ENCODE measurements around the gene PLA2G4B.

PLA2G4B gene

DNA sequence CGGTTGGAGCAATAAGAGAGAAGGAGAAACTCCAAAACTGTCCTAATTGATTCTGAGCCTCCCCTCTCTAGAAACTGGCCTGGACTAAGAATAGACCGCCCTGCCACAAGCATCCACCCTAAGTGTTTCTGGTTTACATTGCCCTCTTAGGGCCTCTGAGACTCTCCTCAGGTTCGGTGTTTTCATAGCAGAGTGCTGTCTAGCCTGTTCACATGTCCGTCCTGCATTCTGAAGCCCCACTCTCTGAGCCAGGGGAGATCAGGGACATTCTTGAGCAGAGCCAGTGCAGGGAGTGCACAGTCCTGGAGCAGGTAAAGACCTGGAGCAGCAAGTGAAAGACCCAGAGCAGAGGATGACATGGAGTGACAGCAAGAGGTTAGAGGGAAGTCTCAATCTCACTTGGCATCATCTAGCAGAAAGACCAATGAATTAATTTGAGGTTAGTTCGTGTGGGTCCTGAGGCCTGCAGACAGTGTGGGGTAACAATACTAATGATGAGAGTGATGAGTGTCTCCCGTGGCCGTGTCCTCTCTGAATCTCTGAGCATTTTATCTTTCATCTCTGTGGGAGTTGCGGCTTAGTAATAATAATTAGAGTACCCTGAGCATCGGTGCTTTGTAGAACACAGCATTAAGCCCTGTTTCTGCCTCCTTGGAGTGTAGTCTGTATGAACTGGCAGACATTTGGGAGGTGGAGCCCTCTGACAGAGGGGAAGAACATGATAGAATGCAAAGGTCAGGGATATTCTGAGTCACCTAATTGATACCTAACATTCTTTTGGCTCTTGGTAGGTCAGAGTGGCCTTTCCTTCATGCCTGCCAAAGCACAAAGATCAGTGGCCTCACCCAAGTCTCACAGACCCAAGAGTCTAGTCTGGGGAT is 39.8 kb upstream of the PLA2G4B start:
- H3K9me3 ChIP-seq (ENCODE audit: control insufficient read depth in 2 of 2, low read length in 2 of 2): no peaks in the 10 kb centered on the region
- no peak overlapping the region for H3K9ac ChIP-seq (ENCODE audit: low read length in 2 of 2)
- H3K36me3 ChIP-seq (ENCODE audit: control insufficient read depth in 2 of 2, insufficient read depth in 2 of 2, low read length in 2 of 2): peaks cover 7 to 13% of the 10 kb centered on the region in 2 donors
- H3K4me3 ChIP-seq (ENCODE audit: low read length in 2 of 2): no peak overlapping the region
- H3K27ac ChIP-seq (ENCODE audit: low read length): no peak overlapping the region
- peaks cover 18% of the 10 kb centered on the region for H3K4me1 ChIP-seq (ENCODE audit: control insufficient read depth, insufficient read depth, low read length)
- no peaks in the 10 kb centered on the region for H3K27me3 ChIP-seq (ENCODE audit: control insufficient read depth in 1 of 2, insufficient read depth in 2 of 2, low read length in 2 of 2)

GRCh38 chr15:41799488-41799805 is 39.2 kb upstream of the PLA2G4B start:
- Histone ChIP-seq H3K4me1 (ENCODE audit: control insufficient read depth, insufficient read depth, low read length) (peaks cover 23% of the 10 kb centered on the region), H3K9ac (ENCODE audit: low read length in 2 of 2) (no peak overlapping the region), H3K27me3 (ENCODE audit: control insufficient read depth in 1 of 2, insufficient read depth in 2 of 2, low read length in 2 of 2) (no peaks in the 10 kb centered on the region), H3K9me3 (ENCODE audit: control insufficient read depth in 2 of 2, low read length in 2 of 2) (no peaks in the 10 kb centered on the region), H3K27ac (ENCODE audit: low read length) (no peak overlapping the region), H3K4me3 (ENCODE audit: low read length in 2 of 2) (no peak overlapping the region), H3K36me3 (ENCODE audit: control insufficient read depth in 2 of 2, insufficient read depth in 2 of 2, low read length in 2 of 2) (peaks cover 7 to 13% of the 10 kb centered on the region in 2 donors)

DNA sequence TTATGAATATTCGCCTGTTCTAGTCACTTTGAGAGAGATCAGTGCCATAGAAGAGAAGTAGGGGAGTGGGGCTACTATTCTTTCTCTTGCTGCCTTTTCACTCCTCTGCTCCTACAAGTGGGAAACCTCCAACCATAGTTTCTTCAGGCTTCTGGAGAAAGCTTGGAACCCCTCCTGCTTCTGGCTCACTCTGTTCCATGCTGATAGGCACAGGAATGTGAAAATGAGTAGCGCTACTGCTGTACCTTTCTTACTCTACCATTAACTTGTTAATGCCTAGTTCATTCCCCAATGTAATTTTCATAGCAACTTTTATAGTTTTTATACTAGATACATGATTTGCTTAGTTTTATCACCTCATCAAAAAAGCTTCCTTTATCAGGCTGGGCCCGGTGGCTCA is 37.5 kb upstream of the PLA2G4B start:
- no peak overlapping the region for H3K4me3 ChIP-seq (ENCODE audit: low read length in 2 of 2)
- H3K9ac ChIP-seq (ENCODE audit: low read length in 2 of 2): no peak overlapping the region
- no peaks in the 10 kb centered on the region for H3K9me3 ChIP-seq (ENCODE audit: control insufficient read depth in 2 of 2, low read length in 2 of 2)
- no peak overlapping the region for H3K27ac ChIP-seq (ENCODE audit: low read length)
- H3K4me1 ChIP-seq (ENCODE audit: control insufficient read depth, insufficient read depth, low read length): peaks cover 34% of the 10 kb centered on the region
- peaks cover 7 to 13% of the 10 kb centered on the region in 2 donors for H3K36me3 ChIP-seq (ENCODE audit: control insufficient read depth in 2 of 2, insufficient read depth in 2 of 2, low read length in 2 of 2)
- H3K27me3 ChIP-seq (ENCODE audit: control insufficient read depth in 1 of 2, insufficient read depth in 2 of 2, low read length in 2 of 2): no peaks in the 10 kb centered on the region

- Histone ChIP-seq H3K4me3 (ENCODE audit: low read length in 2 of 2) (no peak overlapping the region), H3K4me1 (ENCODE audit: control insufficient read depth, insufficient read depth, low read length) (peaks cover 34% of the 10 kb centered on the region), H3K36me3 (ENCODE audit: control insufficient read depth in 2 of 2, insufficient read depth in 2 of 2, low read length in 2 of 2) (peaks cover 7 to 13% of the 10 kb centered on the region in 2 donors), H3K9ac (ENCODE audit: low read length in 2 of 2) (no peak overlapping the region), H3K27me3 (ENCODE audit: control insufficient read depth in 1 of 2, insufficient read depth in 2 of 2, low read length in 2 of 2) (no peaks in the 10 kb centered on the region), H3K9me3 (ENCODE audit: control insufficient read depth in 2 of 2, low read length in 2 of 2) (no peaks in the 10 kb centered on the region), H3K27ac (ENCODE audit: low read length) (no peak overlapping the region)
Measured at GRCh38 chr15:41801850-41802455, 36.7 kb upstream of the PLA2G4B start.

DNA sequence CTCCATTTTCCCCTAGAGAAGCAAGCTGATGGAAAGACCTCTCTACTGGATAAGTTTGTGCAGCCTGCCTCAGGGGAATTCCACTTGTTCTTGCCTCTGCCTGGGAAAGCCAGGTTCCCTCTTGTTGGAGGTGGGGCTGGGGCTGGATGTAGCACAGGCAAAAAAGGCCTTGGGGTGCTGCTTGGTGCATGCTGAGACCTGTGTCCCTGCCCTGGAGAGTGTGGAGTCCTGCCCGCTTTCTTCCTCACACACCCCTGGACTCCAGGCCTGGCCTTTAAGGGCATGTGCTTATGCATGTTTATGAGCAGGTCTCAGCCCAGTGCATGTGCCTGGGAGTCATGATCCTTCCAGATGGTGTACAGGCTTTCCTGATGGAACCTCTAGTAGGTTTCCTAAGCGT is 34.3 kb upstream of the PLA2G4B start:
- Histone ChIP-seq H3K36me3 (ENCODE audit: control insufficient read depth in 2 of 2, insufficient read depth in 2 of 2, low read length in 2 of 2) (peaks cover 7 to 13% of the 10 kb centered on the region in 2 donors), H3K4me1 (ENCODE audit: control insufficient read depth, insufficient read depth, low read length) (peaks cover 28% of the 10 kb centered on the region), H3K27me3 (ENCODE audit: control insufficient read depth in 1 of 2, insufficient read depth in 2 of 2, low read length in 2 of 2) (no peaks in the 10 kb centered on the region), H3K9ac (ENCODE audit: low read length in 2 of 2) (no peak overlapping the region), H3K27ac (ENCODE audit: low read length) (peak overlapping the region; percentile 82), H3K4me3 (ENCODE audit: low read length in 2 of 2) (no peak overlapping the region), H3K9me3 (ENCODE audit: control insufficient read depth in 2 of 2, low read length in 2 of 2) (no peaks in the 10 kb centered on the region)

DNA sequence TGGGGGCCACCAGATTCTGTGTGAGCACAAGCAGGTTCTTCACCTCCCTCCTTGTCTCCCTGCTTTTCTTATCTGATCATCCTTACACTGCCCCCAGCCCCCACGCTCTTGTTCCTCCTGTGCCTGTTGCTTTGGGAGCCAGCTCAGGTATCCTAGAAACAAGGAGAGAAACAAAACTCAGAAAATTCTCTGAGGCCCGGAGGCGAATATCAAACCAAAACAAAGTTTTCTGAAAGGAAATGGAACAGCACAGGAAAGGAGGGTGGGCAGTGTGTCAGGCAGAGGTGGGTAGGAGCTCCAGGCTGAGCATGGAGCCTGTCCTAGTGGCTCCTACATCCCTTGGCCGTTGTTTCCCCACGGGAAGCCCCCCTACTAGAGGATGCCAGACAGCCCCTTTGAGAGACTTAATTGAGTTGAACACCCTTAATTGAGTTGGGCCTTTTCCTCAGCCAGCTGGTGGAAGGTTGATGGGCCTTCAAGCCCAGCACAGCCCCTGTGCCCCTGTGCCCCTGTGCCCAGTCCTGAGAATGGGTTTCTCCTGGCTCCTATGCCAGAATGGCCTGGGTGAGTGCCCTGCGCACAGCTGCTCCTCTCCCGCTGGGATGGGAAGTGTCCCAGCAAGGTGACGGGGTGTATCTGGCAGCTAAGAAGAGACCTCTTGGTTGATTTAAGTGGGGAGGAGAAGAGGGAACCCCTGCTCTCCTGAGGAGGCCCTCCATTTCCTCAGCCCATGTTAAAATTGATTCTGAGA is 33.6 kb upstream of the PLA2G4B start:
- H3K9me3 ChIP-seq (ENCODE audit: control insufficient read depth in 2 of 2, low read length in 2 of 2): no peaks in the 10 kb centered on the region
- H3K9ac ChIP-seq (ENCODE audit: low read length in 2 of 2): peak overlapping the region in 1 of 2 donors; percentile 36
- no peak overlapping the region for H3K4me3 ChIP-seq (ENCODE audit: low read length in 2 of 2)
- peak overlapping the region; percentile 82 for H3K27ac ChIP-seq (ENCODE audit: low read length)
- no peaks in the 10 kb centered on the region for H3K27me3 ChIP-seq (ENCODE audit: control insufficient read depth in 1 of 2, insufficient read depth in 2 of 2, low read length in 2 of 2)
- peaks cover 7% of the 10 kb centered on the region in 2 donors for H3K36me3 ChIP-seq (ENCODE audit: control insufficient read depth in 2 of 2, insufficient read depth in 2 of 2, low read length in 2 of 2)
- H3K4me1 ChIP-seq (ENCODE audit: control insufficient read depth, insufficient read depth, low read length): peaks cover 28% of the 10 kb centered on the region

DNA sequence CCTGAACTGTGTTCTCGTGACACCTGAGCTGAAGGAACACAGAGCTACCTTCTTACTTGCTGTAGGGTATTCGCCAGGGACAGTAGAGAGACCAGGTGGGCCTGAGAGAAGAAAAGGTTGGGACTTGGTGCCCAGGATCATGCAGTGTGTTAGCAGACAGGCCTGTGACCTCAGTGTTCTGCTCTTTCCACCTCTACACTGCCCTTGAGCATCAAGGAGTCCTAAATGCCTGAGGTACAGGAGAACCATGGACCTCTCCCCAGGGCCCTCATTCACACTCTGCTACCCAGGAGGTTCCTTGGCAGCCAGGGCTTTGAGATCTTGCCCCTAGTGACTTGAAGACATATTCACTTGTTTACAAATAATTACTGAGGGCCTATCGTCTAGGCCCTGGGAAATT is 32.9 kb upstream of the PLA2G4B start:
- Histone ChIP-seq H3K36me3 (ENCODE audit: control insufficient read depth in 2 of 2, insufficient read depth in 2 of 2, low read length in 2 of 2) (peaks cover 3 to 4% of the 10 kb centered on the region in 2 donors), H3K9me3 (ENCODE audit: control insufficient read depth in 2 of 2, low read length in 2 of 2) (no peaks in the 10 kb centered on the region), H3K27me3 (ENCODE audit: control insufficient read depth in 1 of 2, insufficient read depth in 2 of 2, low read length in 2 of 2) (no peaks in the 10 kb centered on the region), H3K27ac (ENCODE audit: low read length) (peak overlapping the region; percentile 82), H3K4me3 (ENCODE audit: low read length in 2 of 2) (no peak overlapping the region), H3K4me1 (ENCODE audit: control insufficient read depth, insufficient read depth, low read length) (peaks cover 28% of the 10 kb centered on the region), H3K9ac (ENCODE audit: low read length in 2 of 2) (peak overlapping the region in 1 of 2 donors; percentile 29)

DNA sequence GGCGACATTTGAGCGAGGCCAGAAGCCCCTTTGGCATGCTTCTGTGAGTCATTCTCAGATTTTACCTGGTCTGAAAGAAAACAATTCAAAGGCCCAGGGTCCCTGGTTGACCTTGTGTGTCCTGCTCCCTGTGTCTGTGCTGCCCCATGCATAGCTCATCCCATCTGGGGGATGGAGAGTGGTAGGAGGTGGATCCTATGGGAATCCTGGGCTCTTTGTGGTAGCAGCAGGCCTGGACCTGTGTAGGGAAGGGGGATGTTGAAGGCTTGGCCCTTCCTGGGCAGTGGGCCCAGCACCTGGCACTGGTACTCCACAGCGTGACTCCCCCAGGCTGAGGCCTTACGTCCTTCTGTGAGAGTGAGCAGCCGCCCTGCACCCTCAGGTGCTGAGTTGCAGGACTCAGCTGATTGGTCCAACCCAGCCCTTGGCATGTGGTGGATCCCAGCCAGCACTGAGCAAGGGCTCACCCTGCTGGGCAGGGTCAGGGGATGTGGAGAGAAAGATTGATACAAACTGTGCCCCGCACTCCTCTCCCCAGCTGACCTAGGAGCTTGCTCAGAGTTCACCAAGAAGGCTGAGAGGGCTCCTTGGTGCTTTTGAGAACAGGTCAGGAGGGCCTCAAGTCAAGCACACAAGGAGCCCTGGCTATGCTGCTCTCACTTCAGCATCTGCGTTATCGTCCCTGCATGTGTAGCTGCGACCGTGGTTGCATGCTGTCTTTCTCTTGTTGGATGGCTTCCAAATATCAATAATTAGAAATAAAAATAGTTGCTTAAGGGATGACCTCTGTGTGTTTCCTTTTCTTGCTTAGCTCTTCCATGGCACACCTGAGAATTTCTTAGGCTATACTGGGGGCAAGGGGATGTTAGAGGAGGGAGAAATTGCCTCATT is 32.1 kb upstream of the PLA2G4B start:
- no peaks in the 10 kb centered on the region for H3K27me3 ChIP-seq (ENCODE audit: control insufficient read depth in 1 of 2, insufficient read depth in 2 of 2, low read length in 2 of 2)
- no peaks in the 10 kb centered on the region for H3K9me3 ChIP-seq (ENCODE audit: control insufficient read depth in 2 of 2, low read length in 2 of 2)
- no peaks in the 10 kb centered on the region for H3K36me3 ChIP-seq (ENCODE audit: control insufficient read depth in 2 of 2, insufficient read depth in 2 of 2, low read length in 2 of 2)
- peak overlapping the region; percentile 82 for H3K27ac ChIP-seq (ENCODE audit: low read length)
- H3K9ac ChIP-seq (ENCODE audit: low read length in 2 of 2): peak overlapping the region in 1 of 2 donors; percentile 36
- H3K4me3 ChIP-seq (ENCODE audit: low read length in 2 of 2): no peak overlapping the region
- peaks cover 35% of the 10 kb centered on the region for H3K4me1 ChIP-seq (ENCODE audit: control insufficient read depth, insufficient read depth, low read length)

- no peak overlapping the region for H3K4me3 ChIP-seq (ENCODE audit: low read length in 2 of 2)
- H3K27ac ChIP-seq (ENCODE audit: low read length): no peak overlapping the region
- H3K36me3 ChIP-seq (ENCODE audit: control insufficient read depth in 2 of 2, insufficient read depth in 2 of 2, low read length in 2 of 2): peaks cover 0 to 14% of the 10 kb centered on the region in 2 donors
- H3K9me3 ChIP-seq (ENCODE audit: control insufficient read depth in 2 of 2, low read length in 2 of 2): no peaks in the 10 kb centered on the region
- H3K4me1 ChIP-seq (ENCODE audit: control insufficient read depth, insufficient read depth, low read length): peaks cover 34% of the 10 kb centered on the region
- no peaks in the 10 kb centered on the region for H3K27me3 ChIP-seq (ENCODE audit: control insufficient read depth in 1 of 2, insufficient read depth in 2 of 2, low read length in 2 of 2)
- no peak overlapping the region for H3K9ac ChIP-seq (ENCODE audit: low read length in 2 of 2)
Measured at GRCh38 chr15:41809121-41809520, 29.5 kb upstream of the PLA2G4B start.
